Glutamatergic neuron (in vitro differentiated cells): ENCODE measurements around the gene GHR. TPM values are rescaled to one million over a fixed set of nuclear protein-coding genes. Genes with fewer than 3 reads are reported as not detected.

ENCODE experiments used
- DNase-seq: peaks from one replicate; pipeline ENCODE4 v3.0.0; 2022
- H3K27ac Mint-ChIP-seq: one replicate; pipeline ENCODE4 v1.8.0; 2020; ENCODE audit warnings: mild to moderate bottlenecking, mixed read lengths, inconsistent platforms; ENCODE audit not compliant: unreplicated experiment
- H3K27me3 Mint-ChIP-seq: one replicate; pipeline ENCODE4 v1.8.0; 2020; ENCODE audit warnings: mild to moderate bottlenecking, moderate library complexity, mixed read lengths, inconsistent platforms; ENCODE audit not compliant: unreplicated experiment
- H3K36me3 Mint-ChIP-seq: one replicate; pipeline ENCODE4 v1.8.0; 2020; ENCODE audit warnings: mild to moderate bottlenecking, mixed read lengths, inconsistent platforms; ENCODE audit not compliant: unreplicated experiment
- H3K4me1 Mint-ChIP-seq: one replicate; pipeline ENCODE4 v1.8.0; 2020; ENCODE audit warnings: mild to moderate bottlenecking, low read depth, mixed read lengths, inconsistent platforms; ENCODE audit not compliant: unreplicated experiment
- H3K4me3 Mint-ChIP-seq: one replicate; pipeline ENCODE4 v1.8.0; 2020; ENCODE audit warnings: mild to moderate bottlenecking, mixed read lengths, inconsistent platforms; ENCODE audit not compliant: unreplicated experiment
- H3K9me3 Mint-ChIP-seq: one replicate; pipeline ENCODE4 v1.8.0; 2020; ENCODE audit warnings: mild to moderate bottlenecking, moderate library complexity, mixed read lengths, inconsistent platforms; ENCODE audit not compliant: unreplicated experiment
- total RNA-seq: library from RNA; stranded (reverse); fragmentation: NEBNext Ultra II Directional; extraction: Animal tissue kit (Norgen Biotek cat#: 25700); gene quantifications from one replicate; pipeline ENCODE4 v1.2.1, GENCODE V29; 2021; ENCODE audit not compliant: unreplicated experiment
- TF ChIP-seq, protein P1 (sequence below): fragments of 200-600 bp; sonication (generic); IDR thresholded peaks from one replicate; pipeline ENCODE4 v1.5.0; 2021; ENCODE audit not compliant: partially characterized antibody, unreplicated experiment

Gene GHR
- total RNA-seq, 1 donor from 2014 or later = not detected

DNA sequence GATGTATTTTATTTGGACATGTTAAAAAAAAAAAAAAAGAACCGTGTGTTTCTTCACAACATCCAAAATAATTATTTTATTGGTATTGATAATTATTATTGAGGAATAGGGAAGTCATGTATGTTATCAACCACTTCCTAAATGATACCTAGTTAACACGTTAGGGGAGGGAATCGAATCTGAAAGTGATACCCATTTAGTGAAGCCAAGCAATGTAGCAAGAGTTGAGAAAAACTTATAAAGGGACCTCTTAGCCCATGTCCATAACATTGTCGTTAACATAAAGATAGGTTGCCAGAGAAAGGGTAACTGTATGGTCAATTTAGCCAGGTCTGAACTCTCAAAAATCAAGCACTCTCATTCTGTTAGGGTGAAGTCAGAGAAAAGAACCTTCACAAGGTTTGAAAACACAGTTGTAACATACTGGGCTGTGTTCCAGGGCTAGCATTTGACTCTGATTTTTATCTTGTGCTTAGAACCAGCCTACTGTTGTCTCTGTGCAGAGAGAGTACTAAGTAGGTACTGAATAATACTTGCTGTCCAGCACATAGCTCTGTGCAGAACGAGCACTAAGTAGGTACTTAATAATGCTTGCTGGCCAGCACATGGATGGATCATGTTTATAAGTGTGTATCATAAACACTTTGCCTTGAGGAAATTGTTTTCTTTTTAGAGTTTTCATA, 60.4 kb downstream of the GHR start:
- Mint-ChIP-seq H3K27me3 (peaks cover 3% of the 10 kb centered on the region), H3K9me3 (no peaks in the 10 kb centered on the region)
- DNase-seq = no peak

DNA sequence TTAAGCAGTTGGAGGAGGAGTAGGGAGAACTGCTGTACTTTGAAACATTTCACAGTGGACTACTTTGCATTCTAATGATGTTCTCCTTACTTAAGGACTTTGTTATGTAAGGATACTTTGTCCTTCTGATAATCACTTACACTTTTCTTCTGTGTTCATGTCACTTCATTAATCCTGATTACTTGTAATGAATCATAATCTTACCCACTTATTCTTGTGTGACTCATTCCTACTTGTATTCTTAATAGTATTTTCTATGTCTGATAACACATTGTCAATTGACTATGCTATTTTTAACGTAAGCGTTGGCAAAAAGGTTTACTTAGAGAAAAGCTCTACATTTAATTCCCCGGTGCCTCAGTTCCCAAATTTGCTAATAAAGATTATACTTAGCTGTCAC, 63.8 kb downstream of the GHR start:
- Mint-ChIP-seq H3K27ac (no peak overlapping the region), H3K36me3 (peaks cover 5% of the 10 kb centered on the region), H3K9me3 (no peaks in the 10 kb centered on the region), H3K4me3 (no peak overlapping the region), H3K27me3 (no peaks in the 10 kb centered on the region), H3K4me1 (no peaks in the 10 kb centered on the region)
- TF ChIP-seq, protein P1, sequence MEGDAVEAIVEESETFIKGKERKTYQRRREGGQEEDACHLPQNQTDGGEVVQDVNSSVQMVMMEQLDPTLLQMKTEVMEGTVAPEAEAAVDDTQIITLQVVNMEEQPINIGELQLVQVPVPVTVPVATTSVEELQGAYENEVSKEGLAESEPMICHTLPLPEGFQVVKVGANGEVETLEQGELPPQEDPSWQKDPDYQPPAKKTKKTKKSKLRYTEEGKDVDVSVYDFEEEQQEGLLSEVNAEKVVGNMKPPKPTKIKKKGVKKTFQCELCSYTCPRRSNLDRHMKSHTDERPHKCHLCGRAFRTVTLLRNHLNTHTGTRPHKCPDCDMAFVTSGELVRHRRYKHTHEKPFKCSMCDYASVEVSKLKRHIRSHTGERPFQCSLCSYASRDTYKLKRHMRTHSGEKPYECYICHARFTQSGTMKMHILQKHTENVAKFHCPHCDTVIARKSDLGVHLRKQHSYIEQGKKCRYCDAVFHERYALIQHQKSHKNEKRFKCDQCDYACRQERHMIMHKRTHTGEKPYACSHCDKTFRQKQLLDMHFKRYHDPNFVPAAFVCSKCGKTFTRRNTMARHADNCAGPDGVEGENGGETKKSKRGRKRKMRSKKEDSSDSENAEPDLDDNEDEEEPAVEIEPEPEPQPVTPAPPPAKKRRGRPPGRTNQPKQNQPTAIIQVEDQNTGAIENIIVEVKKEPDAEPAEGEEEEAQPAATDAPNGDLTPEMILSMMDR = no peak
- DNase-seq = no peak

More for the DNA sequence above, 60.4 kb downstream of the GHR start:
- peaks cover 5% of the 10 kb centered on the region for H3K36me3 Mint-ChIP-seq
- TF ChIP-seq, protein P1 = no peak
- H3K4me3 Mint-ChIP-seq = no peak overlapping the region
- H3K4me1 Mint-ChIP-seq = no peaks in the 10 kb centered on the region
- H3K27ac Mint-ChIP-seq = no peak overlapping the region

DNA sequence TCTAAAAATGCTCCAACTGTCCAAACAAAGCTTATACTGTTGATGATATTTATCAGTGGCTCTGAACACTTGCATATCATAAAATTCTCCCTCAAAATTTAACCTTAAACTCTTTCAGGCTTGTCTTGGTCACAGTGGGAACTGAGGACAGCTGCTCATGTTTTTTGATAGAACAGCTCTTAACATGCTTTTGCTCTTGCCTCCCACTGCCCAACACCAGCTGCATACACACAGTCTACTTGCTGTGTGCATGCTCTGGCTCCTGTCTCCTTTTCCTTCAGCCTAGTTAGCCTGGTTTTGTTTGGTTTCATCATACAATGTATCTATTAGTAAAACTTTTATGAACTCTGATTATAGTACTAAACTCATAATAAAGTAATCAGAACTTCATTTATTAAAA, 64.6 kb downstream of the GHR start:
- Mint-ChIP-seq H3K27me3 (no peaks in the 10 kb centered on the region), H3K9me3 (no peaks in the 10 kb centered on the region), H3K27ac (no peak overlapping the region), H3K4me3 (no peak overlapping the region), H3K4me1 (no peaks in the 10 kb centered on the region), H3K36me3 (peaks cover 2% of the 10 kb centered on the region)
- DNase-seq = no peak
- TF ChIP-seq, protein P1 = no peak

DNA sequence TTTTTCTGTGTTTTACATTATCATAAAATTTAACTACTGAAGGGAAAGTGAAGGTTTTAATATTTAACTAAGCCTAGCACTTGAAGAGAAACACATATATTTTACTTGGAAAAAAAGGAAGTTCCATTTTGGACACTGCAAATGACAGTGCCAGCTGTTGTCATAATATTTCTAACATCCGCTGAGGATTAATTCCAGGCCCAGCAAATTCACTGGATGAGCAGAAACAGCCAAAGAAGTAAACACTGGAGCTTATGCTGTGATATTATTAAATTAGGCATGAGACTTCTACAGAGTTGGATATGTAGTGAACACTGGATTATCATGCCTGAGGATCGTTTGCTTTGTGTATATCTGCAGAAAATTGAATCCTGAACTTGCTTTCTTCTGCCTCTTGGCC, 67.6 kb downstream of the GHR start:
- no peak overlapping the region for H3K27ac Mint-ChIP-seq
- no peaks in the 10 kb centered on the region for H3K36me3 Mint-ChIP-seq
- H3K9me3 Mint-ChIP-seq = no peaks in the 10 kb centered on the region
- TF ChIP-seq, protein P1 = no peak
- H3K4me1 Mint-ChIP-seq = no peaks in the 10 kb centered on the region
- no peaks in the 10 kb centered on the region for H3K27me3 Mint-ChIP-seq
- no peak for DNase-seq
- no peak overlapping the region for H3K4me3 Mint-ChIP-seq

DNA sequence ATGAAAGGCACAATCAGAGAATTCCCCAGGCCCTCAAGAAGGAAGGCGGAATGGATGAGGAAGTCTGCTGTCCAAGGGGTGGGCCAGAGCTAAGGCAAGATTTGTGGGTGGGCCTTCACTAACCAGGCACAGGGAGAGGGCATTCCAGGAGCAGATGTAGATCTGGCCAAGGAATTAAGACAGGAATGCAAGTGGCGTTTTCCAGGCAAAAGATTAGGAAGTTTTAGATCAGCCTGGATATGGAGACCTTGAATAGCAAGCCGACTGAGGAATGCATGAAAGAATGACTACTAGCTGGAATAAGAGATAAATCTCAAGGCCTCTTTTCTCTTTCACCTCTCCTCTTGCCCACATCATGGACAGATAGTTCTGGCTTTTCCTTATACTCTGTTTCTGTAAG, 68.5 kb downstream of the GHR start:
- no peaks in the 10 kb centered on the region for H3K36me3 Mint-ChIP-seq
- no peak for DNase-seq
- H3K27me3 Mint-ChIP-seq = no peaks in the 10 kb centered on the region
- H3K27ac Mint-ChIP-seq = no peak overlapping the region
- H3K4me3 Mint-ChIP-seq = no peak overlapping the region
- H3K9me3 Mint-ChIP-seq = no peaks in the 10 kb centered on the region
- H3K4me1 Mint-ChIP-seq = no peaks in the 10 kb centered on the region
- TF ChIP-seq, protein P1 = no peak
